Middle frontal gyrus (tissue), 1 donor: ENCODE results near the gene NOVA2.

ENCODE experiments used
- DNase-seq: peaks from one replicate; pipeline ENCODE4 v3.0.0-alpha.2; 2015; ENCODE audit warnings: low spot score; ENCODE audit errors: extremely low spot score

NOVA2 gene

DNA sequence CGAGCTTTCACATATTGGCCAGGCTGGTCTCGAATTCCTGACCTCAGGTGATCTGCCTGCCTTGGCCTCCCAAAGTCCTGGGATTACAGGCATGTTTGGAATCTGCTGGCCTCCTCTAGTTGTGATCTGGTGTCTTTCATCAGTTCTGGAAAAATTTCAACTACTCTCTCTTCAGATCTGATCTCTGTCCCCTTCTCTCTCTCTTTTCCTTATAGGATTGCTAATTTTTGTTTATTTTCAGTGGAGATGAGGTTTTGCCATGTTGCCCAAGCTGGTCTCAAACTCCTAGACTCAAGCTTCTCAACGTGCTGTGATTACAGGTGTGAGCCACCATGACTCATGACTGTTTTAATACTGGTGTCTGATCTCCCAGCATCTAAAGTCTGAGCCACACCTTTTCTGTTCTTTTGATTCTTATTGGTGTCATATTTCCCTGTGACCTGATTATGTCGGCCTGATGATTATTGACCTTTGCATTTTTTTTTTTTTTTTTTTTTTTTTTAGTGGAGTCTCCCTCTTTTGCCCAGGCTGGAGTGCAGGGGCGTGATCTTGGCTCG lies 48.7 kb downstream of the NOVA2 start:
- DNase-seq, result no peak

GRCh38 chr19:45922281-45922680 lies 51.4 kb downstream of the NOVA2 start:
- no peak for DNase-seq

GRCh38 chr19:45920458-45920857 lies 53.2 kb downstream of the NOVA2 start:
- DNase-seq, result no peak

DNA sequence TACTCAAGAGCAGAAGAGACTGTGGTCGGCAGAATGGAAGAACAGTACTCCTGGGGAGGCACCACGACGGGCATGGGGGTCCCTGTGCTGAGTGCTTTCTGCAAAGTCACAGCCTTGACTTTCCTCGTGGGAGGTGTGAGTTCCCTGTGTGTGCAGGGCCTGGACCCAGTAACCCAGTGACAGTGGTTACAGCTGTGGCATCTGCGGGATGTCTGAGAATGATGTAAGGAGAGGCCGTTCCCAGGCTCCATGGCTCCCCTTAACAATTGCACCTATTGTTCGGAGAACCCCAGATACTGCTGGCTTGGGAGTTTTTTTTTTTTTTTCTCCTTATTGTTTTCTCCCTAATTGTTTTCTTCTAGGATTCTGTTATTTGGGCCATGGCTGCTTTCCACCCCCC lies 54.0 kb downstream of the NOVA2 start:
- peak; percentile 44 for DNase-seq

DNA sequence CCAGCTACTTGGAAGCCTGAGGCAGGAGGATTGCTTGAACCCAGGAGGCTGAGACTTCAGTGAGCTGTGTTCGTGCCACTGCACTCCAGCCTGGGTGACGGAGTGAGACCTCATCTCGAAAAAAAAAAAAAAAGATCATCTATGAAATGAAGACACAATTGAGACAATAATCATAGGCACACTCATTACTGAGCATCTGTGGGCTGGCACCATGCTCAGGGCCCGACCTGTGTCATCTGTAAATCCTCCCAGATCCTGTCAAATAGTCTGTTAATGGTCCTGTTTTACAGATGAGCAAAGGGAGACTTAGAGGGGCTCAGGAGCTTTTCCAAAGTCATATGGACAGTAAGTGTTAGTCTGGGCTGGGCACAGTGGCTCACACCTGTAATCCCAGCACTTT lies 54.9 kb downstream of the NOVA2 start:
- no peak for DNase-seq

GRCh38 chr19:45917421-45918091 lies 56.1 kb downstream of the NOVA2 start:
- peak; percentile 8 for DNase-seq

- DNase-seq, result no peak
Observed at GRCh38 chr19:45913874-45914830, 59.5 kb downstream of the NOVA2 start, which contains the start of gene NANOS2. NANOS2 (minus strand) TSS chr19:45914778; CDS start chr19:45914693, 85 bp downstream.

DNA sequence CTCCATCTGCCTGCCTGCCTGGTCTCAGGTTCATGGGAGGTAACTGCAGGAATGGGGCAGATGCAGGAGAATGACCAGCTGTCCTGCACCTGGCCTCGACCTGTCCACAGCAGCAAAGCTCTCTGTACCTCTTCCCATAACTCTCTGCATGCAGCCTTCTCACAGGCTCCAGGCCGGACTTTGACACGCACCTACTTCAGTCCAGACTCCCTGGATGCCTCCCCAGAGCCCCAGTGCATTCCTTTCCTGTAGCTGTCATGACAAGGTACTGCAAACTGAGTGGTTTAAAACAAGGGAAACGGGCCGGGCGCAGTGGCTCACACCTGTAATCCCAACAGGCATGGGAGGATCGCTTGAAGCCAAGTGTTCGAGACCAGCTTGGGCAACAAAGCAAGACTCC lies 62.4 kb downstream of the NOVA2 start:
- no peak for DNase-seq

DNA sequence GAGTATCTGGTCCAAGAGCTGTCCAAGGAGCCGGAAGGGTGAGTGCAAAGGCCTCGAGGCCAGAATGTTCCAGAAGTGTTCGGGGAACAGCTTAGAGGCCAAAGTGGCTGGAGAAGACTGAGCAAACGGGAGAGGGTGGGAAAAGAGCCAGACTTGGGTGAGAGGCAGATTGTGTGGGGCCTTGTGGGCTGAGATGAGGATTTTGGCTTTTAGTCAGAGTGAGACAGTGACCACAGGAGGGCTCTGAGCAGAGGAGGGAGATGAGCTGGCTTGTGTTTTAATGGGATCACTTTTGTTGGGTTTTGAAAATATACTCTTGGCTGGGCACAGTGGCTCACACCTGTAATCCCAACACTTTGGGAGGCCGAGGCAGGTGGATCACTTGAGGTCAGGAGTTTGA lies 64.7 kb downstream of the NOVA2 start:
- DNase-seq, result no peak

DNA sequence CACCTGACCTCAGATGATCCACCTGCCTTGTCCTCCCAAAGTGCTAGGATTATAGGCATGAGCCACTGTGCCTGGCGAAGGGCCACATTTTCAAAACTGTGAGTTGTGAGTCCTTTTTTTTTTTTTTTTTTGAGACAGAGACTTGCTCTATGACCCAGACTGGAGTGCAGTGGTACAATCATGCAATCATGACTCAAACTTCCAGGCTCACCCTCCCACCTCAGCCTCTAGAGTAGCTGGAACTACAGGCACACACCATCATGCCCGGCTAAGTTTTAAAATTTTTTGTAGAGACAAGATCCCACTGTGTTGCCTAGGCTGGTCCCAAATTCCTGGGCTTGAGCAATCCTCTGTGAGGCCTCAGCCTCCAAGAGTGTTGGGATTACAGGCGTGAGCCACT lies 67.4 kb downstream of the NOVA2 start:
- no peak for DNase-seq

GRCh38 chr19:45905011-45905410 lies 68.7 kb downstream of the NOVA2 start:
- DNase-seq, result no peak

- DNase-seq, result peak; percentile 98
Observed at GRCh38 chr19:45902651-45903625, 70.7 kb downstream of the NOVA2 start.

- DNase-seq, result no peak
Observed at GRCh38 chr19:45901912-45902650, 71.6 kb downstream of the NOVA2 start, which contains the start of gene MYPOP. MYPOP (minus strand) TSS chr19:45902613; CDS start chr19:45901773, 840 bp downstream.

DNA sequence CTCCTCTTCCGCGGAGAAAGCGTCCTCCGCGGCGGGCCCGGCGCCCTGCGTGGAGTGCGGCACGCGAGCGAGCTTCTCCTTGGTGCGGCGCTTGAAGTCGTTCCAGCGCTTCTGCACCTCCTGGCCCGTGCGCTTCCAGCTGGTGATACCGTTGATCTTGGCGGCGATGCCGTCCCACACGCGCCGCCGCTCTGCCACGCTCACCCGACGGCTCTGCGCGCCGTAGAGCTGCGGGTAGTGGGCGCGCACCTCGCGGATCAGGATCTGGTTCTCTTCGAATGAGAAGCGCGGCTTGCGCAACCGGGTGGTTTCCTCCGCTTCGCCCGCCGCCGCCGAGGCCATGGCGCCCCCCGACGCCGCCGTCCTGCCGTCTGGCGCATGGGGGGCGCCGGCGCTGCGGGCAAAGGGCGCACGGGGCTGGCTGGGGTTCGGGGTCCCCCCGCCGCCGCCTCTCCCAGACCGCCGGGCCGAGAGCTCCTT lies 72.2 kb downstream of the NOVA2 start:
- no peak for DNase-seq

GRCh38 chr19:45900738-45901431 lies 72.8 kb downstream of the NOVA2 start:
- no peak for DNase-seq

DNA sequence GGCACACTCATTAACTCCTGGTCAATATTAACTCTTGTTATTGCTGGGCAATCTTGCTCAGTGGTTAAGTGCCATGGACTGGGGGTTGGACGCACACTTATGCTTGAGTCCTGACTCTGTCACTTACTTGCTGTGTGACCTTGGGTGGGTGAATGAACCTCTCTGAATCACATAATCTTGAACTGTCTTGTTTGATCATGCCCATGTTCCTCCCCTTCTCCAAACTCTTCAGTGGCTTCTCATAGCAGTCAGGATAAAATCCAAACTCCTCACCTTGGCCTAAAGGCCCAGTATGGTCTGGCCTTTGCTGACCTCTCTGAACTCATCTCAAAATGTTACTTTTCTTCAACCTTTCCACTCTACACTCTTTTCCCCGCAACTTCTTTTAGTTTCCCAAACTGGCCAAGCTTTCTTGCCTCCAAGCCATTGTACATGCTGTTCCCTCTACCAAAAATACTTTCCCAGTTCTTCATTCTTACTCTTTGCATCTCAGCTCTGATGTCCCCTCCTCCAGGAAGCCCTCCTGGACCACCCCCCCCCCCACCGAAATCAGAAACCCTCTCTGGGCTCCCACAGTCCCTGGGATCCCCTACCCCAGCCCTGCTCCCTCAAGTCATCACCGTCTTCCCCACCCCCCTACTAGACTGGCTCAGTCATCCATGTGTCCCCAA lies 73.6 kb downstream of the NOVA2 start:
- no peak for DNase-seq

DNA sequence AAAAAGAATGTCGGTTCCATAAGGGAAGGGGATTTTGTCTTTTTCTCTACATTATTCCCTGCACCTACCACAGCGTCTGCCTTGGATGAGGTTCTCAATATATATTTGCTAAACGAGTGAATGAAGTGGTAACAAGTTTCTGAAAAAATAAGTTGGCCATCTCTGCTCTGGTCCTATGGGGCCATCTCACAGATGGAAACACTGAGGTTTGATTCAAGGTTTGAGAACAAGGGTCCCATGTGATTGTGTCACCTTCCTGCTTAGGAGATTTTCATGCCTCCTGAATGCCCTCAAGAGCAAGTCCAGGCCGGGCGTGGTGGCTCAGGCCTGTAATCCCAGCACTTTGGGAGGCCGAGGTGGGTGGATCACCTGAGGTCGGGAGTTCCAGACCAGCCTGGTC lies 74.4 kb downstream of the NOVA2 start:
- DNase-seq, result no peak

DNA sequence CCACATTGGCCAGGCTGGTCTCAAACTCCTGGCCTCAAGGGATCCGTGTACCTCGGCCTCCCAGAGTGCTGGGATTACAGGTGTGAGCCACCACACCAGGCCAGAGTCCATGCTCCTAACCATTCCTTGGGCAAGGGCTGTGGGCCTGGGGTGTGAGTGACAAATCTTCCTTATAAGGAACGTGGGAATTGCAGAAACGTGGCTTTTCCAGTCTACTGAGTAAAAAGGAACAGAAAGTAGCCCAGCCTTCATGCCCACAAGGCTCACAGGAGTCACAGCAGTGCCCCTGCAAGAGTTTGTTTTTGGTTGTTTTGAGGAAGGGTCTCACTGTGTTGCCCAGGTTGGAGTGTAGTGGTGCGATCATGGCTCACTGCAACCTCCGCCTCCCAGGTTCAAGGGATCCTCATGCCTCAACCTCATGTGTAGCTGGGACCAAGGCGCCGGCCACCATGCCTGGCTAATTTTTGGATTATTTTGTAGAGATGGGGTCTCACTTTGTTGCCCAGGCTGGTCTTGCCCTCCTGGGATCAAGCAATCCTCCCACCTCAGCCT lies 76.3 kb downstream of the NOVA2 start:
- DNase-seq, result no peak
